ENCODE measurements around the gene FAM20C.

The FAM20C gene

DNA sequence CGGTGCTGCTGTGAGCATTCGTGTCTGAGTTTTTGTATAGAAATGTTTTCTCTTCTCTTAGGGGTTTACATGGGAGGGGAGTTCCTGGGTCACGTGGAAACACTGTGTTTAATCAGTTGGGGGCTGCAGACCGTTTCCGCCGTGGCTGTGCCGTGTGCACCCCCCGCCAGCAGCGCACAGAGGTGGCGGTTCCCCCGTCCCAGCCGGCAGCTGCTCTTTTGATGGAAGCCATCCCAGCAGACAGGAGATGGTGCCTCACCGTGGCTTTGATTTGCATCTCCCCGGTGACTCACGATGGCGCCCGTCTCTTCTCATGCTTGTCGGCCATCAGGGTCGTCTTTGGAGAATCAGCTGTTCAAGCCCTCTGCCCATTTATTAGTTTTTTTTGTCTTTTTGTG lies 62.7 kb downstream of the FAM20C start:
- TF ChIP-seq, protein P1, sequence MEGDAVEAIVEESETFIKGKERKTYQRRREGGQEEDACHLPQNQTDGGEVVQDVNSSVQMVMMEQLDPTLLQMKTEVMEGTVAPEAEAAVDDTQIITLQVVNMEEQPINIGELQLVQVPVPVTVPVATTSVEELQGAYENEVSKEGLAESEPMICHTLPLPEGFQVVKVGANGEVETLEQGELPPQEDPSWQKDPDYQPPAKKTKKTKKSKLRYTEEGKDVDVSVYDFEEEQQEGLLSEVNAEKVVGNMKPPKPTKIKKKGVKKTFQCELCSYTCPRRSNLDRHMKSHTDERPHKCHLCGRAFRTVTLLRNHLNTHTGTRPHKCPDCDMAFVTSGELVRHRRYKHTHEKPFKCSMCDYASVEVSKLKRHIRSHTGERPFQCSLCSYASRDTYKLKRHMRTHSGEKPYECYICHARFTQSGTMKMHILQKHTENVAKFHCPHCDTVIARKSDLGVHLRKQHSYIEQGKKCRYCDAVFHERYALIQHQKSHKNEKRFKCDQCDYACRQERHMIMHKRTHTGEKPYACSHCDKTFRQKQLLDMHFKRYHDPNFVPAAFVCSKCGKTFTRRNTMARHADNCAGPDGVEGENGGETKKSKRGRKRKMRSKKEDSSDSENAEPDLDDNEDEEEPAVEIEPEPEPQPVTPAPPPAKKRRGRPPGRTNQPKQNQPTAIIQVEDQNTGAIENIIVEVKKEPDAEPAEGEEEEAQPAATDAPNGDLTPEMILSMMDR (IDR thresholded peaks at IDR 0.05; ENCODE audit: low read depth, low read length), result no peak

DNA sequence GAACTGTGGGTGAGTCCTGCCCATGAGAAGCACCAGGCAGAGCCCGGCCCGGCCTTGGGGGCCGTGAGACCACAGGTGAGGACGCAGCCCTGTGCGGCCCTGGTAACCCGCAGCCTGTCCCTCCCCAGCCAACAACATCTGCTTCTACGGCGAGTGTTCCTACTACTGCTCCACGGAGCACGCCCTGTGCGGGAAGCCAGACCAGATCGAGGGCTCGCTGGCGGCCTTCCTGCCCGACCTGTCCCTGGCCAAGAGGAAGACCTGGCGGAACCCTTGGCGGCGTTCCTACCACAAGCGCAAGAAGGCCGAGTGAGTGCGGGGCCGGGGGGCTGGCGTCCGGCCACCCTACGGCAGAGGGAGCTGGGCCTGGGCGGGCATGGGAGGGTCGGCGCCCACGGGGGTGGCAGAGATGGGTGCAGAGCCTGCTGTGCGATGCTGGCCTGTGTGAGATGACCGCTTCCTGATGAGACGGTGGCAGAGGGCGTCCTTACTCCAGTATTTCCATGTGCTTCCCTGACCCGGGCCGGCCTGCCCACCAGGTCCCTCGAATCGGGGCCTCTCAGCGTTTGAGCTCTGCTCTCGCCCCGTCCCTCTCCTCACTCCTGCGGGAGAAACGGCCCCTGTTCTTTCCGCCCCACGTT lies 63.5 kb downstream of the FAM20C start:
- TF ChIP-seq, protein P1 (IDR thresholded peaks at IDR 0.05; ENCODE audit: low read depth, low read length), result no peak
- no peak overlapping the region for H3K4me3 ChIP-seq (ENCODE audit: low read depth, low read length)

More for the DNA sequence above, 62.7 kb downstream of the FAM20C start:
- no peak overlapping the region for H3K4me3 ChIP-seq (ENCODE audit: low read depth, low read length)

DNA sequence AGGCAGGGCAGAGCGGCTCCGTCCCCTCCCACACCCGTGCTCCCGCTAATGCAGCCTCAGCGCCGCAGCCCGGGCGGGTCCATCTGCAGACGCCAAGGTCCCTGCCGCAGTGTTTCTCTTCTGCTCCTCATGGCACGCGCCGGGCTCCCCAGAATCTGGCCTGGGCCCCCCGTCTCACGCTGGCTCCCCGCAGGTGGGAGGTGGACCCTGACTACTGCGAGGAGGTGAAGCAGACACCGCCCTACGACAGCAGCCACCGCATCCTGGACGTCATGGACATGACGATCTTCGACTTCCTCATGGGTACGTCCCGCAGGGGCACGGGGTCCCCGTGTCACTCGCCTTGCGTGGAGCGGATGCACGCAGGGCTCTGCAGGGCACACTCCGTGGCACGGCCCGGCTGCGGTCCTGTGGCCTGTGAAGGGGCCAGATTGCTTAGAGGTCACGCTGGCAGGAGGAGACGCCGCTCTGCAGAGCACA lies 64.1 kb downstream of the FAM20C start:
- TF ChIP-seq, protein P1 (IDR thresholded peaks at IDR 0.05; ENCODE audit: low read depth, low read length), result no peak
- H3K4me3 ChIP-seq (ENCODE audit: low read depth, low read length), result no peak overlapping the region

DNA sequence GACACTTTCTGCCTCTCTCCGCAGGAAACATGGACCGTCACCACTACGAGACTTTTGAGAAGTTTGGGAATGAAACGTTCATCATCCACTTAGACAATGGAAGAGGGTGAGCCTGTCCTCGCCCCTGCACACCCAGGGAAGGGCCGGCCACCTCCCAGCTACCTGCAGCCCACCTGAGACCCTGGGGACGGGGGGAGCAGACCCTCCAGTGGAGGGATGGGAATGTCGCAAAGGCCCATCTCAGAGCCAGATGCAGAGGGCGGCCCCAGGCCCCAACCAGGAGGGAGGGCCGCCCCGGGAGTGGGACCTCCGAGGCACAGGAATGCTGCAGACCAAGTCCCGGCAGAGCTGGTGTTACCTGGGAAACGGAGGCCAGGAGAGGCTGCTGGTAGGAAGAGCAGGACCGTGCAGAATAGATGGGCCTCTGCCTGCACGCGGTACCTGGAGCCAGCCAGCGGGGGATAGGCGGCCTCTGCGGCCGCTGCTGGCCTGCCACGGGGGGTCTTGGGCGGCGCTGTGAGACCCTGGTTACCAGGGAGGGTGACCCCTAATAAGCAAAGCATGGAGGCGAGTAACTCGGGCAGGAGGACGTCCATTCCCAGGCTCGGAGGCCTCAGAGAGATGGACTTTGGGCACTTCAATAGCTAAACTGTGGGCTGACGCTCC lies 64.7 kb downstream of the FAM20C start:
- TF ChIP-seq, protein P1 (IDR thresholded peaks at IDR 0.05; ENCODE audit: low read depth, low read length), result no peak
- H3K4me3 ChIP-seq (ENCODE audit: low read depth, low read length), result no peak overlapping the region

DNA sequence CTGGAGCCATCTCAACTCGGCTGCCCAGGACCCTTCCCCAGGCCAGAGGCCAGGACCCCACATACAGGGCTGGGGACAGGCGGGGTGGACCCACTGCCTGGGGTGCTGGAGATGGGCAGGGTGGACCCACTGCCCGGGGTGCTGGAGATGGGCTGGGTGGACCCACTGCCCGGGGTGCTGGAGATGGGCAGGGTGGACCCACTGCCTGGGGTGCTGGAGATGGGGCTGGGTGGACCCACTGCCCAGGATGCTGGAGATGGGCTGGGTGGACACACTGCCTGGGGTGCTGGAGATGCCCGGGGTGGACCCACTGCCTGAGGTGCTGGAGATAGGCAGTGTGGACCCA lies 65.2 kb downstream of the FAM20C start:
- TF ChIP-seq, protein P1 (IDR thresholded peaks at IDR 0.05; ENCODE audit: low read depth, low read length), result no peak
- no peak overlapping the region for H3K4me3 ChIP-seq (ENCODE audit: low read depth, low read length)

DNA sequence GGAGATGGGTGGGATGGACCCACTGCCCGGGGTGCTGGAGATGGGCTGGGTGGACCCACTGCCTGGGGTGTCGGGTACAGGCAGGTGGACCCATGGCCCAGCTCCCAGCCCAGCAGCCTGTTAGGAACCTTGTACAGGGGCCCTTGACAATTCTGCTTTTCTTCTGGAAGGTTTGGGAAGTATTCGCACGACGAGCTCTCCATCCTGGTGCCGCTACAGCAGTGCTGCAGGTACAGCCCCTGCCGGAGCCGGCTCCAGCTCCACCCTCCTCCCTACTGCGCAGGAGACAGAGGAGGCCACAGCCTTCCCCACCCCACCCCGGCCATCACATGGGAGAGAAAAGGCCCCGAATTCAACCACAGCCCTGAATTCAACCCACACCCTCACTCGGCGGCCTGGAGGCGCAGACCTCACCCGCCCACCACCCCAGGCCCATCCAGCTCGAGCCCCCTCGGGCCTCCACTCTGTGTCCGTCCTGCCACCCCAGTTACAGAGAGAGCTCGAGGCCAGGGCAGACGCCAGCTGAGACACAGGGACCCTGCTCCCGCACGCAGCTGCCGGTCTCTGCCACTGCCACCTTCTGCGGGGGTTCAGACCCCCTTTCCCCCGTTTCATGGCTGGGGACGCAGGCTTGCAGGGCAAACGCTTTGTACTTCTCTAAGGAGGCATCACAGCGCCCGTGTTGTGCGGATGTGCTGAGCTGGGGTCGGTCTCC lies 66.3 kb downstream of the FAM20C start:
- TF ChIP-seq, protein P1 (IDR thresholded peaks at IDR 0.05; ENCODE audit: low read depth, low read length), result no peak
- no peak overlapping the region for H3K4me3 ChIP-seq (ENCODE audit: low read depth, low read length)

DNA sequence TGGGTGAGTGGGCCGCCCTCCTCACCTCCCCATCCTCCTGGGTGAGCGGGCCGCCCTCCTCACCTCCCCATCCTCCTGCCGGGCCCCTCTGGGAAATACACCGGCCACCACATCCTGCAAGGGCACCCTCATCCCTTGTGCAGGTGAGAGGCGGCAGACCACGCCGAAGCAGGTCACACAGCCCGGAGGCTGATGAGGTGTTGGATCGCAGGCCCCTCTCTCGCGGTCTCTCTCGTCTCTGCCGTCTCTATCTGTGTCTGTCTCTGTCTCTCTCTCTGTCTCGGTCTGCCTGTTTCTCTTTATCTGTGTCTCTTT lies 66.8 kb downstream of the FAM20C start:
- no peak overlapping the region for H3K4me3 ChIP-seq (ENCODE audit: low read depth, low read length)
- TF ChIP-seq, protein P1 (IDR thresholded peaks at IDR 0.05; ENCODE audit: low read depth, low read length), result no peak
